Calu3 (cell line): ENCODE measurements around the gene BTBD10. TPM values are rescaled to one million over a fixed set of nuclear protein-coding genes. Genes with fewer than 3 reads are reported as not detected.

Source experiments
- BruUV-seq: library from RNA; stranded (reverse); fragments of 400-500 nt; replicated peaks from 2 replicates; lab custom pipeline; 2021; lab: Mats Ljungman, UMichigan
- CTCF ChIA-PET: fragments of 300-600 bp; sonication (Branson Sonifier 250); formaldehyde crosslinking; loops from one replicate; lab custom pipeline; 2022; ENCODE audit warnings: antibody characterized with exemption; lab: Charles Lee
- DNase-seq: peaks from one replicate; pipeline ENCODE4 v3.0.0; 2022
- H3K27ac Mint-ChIP-seq: one replicate; pipeline ENCODE4 v1.8.0; 2022; ENCODE audit warnings: mixed read lengths; ENCODE audit not compliant: unreplicated experiment
- H3K27me3 Mint-ChIP-seq: one replicate; pipeline ENCODE4 v1.8.0; 2022; ENCODE audit warnings: mixed read lengths; ENCODE audit not compliant: unreplicated experiment
- H3K36me3 Mint-ChIP-seq: one replicate; pipeline ENCODE4 v1.8.0; 2022; ENCODE audit warnings: mild to moderate bottlenecking, moderate library complexity, mixed read lengths; ENCODE audit not compliant: insufficient read depth, unreplicated experiment
- H3K4me1 Mint-ChIP-seq: one replicate; pipeline ENCODE4 v1.8.0; 2022; ENCODE audit warnings: mild to moderate bottlenecking, low read depth, mixed read lengths; ENCODE audit not compliant: unreplicated experiment
- H3K4me3 Mint-ChIP-seq: one replicate; pipeline ENCODE4 v1.8.0; 2022; ENCODE audit warnings: mild to moderate bottlenecking, low read depth, moderate library complexity, mixed read lengths; ENCODE audit not compliant: unreplicated experiment
- H3K9me3 Mint-ChIP-seq: one replicate; pipeline ENCODE4 v1.8.0; 2022; ENCODE audit warnings: low read depth, mixed read lengths; ENCODE audit not compliant: unreplicated experiment
- CTCF ChIP-seq: fragments of 200-600 bp; IDR thresholded peaks from one replicate; pipeline ENCODE4 v1.8.0; 2022; ENCODE audit warnings: antibody characterized with exemption; ENCODE audit not compliant: unreplicated experiment
- intact Hi-C: fragments of 100-400 bp; cut with micrococcal nuclease; formaldehyde crosslinking; loops from one replicate; pipeline ENCODE4 v1.10.0; 2022; ENCODE audit not compliant: unreplicated experiment
- total RNA-seq: library from RNA; stranded (reverse); gene quantifications from 2 replicates; pipeline ENCODE4 v1.2.3, GENCODE V29; 2022

BTBD10 gene
- total RNA-seq, 1 experiment from 2014 or later: 33.3 TPM

- H3K27ac Mint-ChIP-seq: no peak overlapping the region
- no peak for DNase-seq
- intact Hi-C loops: no loop called here
- H3K36me3 Mint-ChIP-seq: no peaks in the 10 kb centered on the region
- H3K4me1 Mint-ChIP-seq: no peaks in the 10 kb centered on the region
- H3K9me3 Mint-ChIP-seq: no peaks in the 10 kb centered on the region
- no peaks in the 10 kb centered on the region for H3K27me3 Mint-ChIP-seq
- CTCF ChIA-PET: interaction anchor here (0.6 kb wide), 1 partner anchor 552 kb away, joined by 4 read pairs; no protein-coding TSS in a partner anchor
- TF ChIP-seq CTCF: peak; percentile 35
- H3K4me3 Mint-ChIP-seq: no peak overlapping the region
- no TSS peak for BruUV-seq
Measured at GRCh38 chr11:13354335-13354734, 108.7 kb downstream of the BTBD10 start.

- CTCF ChIA-PET: interaction anchor here (1.3 kb wide), 1 partner anchor 18 kb away, joined by 3 read pairs; no protein-coding TSS in a partner anchor
- no peaks in the 10 kb centered on the region for H3K36me3 Mint-ChIP-seq
Measured at GRCh38 chr11:13352711-13353110, 110.3 kb downstream of the BTBD10 start.

GRCh38 chr11:13349581-13349980 lies 113.4 kb downstream of the BTBD10 start:
- Mint-ChIP-seq H3K9me3 (no peaks in the 10 kb centered on the region), H3K4me1 (no peaks in the 10 kb centered on the region), H3K27me3 (no peaks in the 10 kb centered on the region), H3K36me3 (no peaks in the 10 kb centered on the region), H3K4me3 (no peak overlapping the region), H3K27ac (no peak overlapping the region)
- intact Hi-C loops: no loop called here
- no peak for DNase-seq
- BruUV-seq: no TSS peak
- CTCF ChIA-PET: no interaction called here
- no peak for TF ChIP-seq CTCF

More at GRCh38 chr11:13352711-13353110, 110.3 kb downstream of the BTBD10 start:
- TF ChIP-seq CTCF: no peak
- Mint-ChIP-seq H3K4me3 (no peak overlapping the region), H3K9me3 (no peaks in the 10 kb centered on the region), H3K4me1 (no peaks in the 10 kb centered on the region), H3K27ac (no peak overlapping the region), H3K27me3 (no peaks in the 10 kb centered on the region)
- no peak for DNase-seq
- no TSS peak for BruUV-seq
- intact Hi-C loops: no loop called here

- H3K4me1 Mint-ChIP-seq: no peaks in the 10 kb centered on the region
- no peaks in the 10 kb centered on the region for H3K36me3 Mint-ChIP-seq
- intact Hi-C loops: no loop called here
- no peak overlapping the region for H3K4me3 Mint-ChIP-seq
- H3K9me3 Mint-ChIP-seq: no peaks in the 10 kb centered on the region
- H3K27ac Mint-ChIP-seq: no peak overlapping the region
- CTCF ChIA-PET: no interaction called here
- H3K27me3 Mint-ChIP-seq: no peaks in the 10 kb centered on the region
- TF ChIP-seq CTCF: no peak
- DNase-seq: no peak
- no TSS peak for BruUV-seq
Measured at GRCh38 chr11:13349046-13349445, 114.0 kb downstream of the BTBD10 start.
